Thoracic aorta (tissue), 2 donors: ENCODE measurements around the gene MS4A4E. TPM values are rescaled to one million over a fixed set of nuclear protein-coding genes. Genes with fewer than 3 reads are reported as not detected.
"Not testable (repeated sequence)": the region's sequence is repeated elsewhere in the genome, so short reads cannot be mapped to it uniquely, and the experiment has no call there.

ENCODE experiments used
- ATAC-seq: fragments of 150-250 bp; one replicate; pipeline ENCODE4 v1.8.0; 2017; ENCODE audit warnings: low read depth; ENCODE audit not compliant: insufficient number of reproducible peaks, low FRiP score
- DNase-seq: peaks from one replicate; pipeline ENCODE4 v3.0.0-alpha.2; 2020; ENCODE audit warnings: low spot score
- H3K27ac ChIP-seq, 2 donors: fragments of 200-600 bp; sonication (generic); 1 replicate in 1 of 2; 2 replicates in 1 of 2; pipeline ENCODE4 v1.5.1; 2016; ENCODE audit warnings: mild to moderate bottlenecking in 2 of 2, moderate library complexity in 2 of 2
- H3K27me3 ChIP-seq: fragments of 200-600 bp; sonication (generic); replicated peaks from 2 replicates; pipeline ENCODE4 v1.6.0; 2016; ENCODE audit warnings: mild to moderate bottlenecking; ENCODE audit not compliant: insufficient read depth
- H3K36me3 ChIP-seq: fragments of 200-600 bp; sonication (generic); one replicate; pipeline ENCODE4 v1.5.1; 2016
- H3K4me1 ChIP-seq, 2 donors: fragments of 200-600 bp; sonication (generic); 1 replicate in 1 of 2; 2 replicates in 1 of 2; pipeline versions ENCODE4 v1.5.1 to v1.6.0; 2016; ENCODE audit warnings: low read depth in 2 of 2, mild to moderate bottlenecking in 1 of 2; ENCODE audit not compliant: control insufficient read depth in 1 of 2
- H3K4me3 ChIP-seq: fragments of 200-600 bp; sonication (generic); 2 replicates; pipeline ENCODE4 v1.5.1; 2016; ENCODE audit warnings: mild to moderate bottlenecking
- H3K9me3 ChIP-seq: fragments of 200-600 bp; sonication (generic); 2 replicates; pipeline ENCODE4 v1.5.1; 2016
- CTCF ChIP-seq: fragments of 200-600 bp; sonication (generic); IDR thresholded peaks from one replicate; pipeline ENCODE4 v1.5.1; 2019; ENCODE audit warnings: antibody characterized with exemption
- total RNA-seq, 2 donors: library from RNA; depleted of rRNA; stranded (reverse); fragments of >200 nt; gene quantifications; one replicate each; pipeline versions ENCODE4 v1.1.0 to v1.2.3, GENCODE V29; 2016

MS4A4E gene
- total RNA-seq, 2 donors from 2014 or later: 1.1 to 13.9 TPM

GRCh38 chr11:60158636-60159035 is 84.3 kb downstream of the MS4A4E start:
- H3K4me3 ChIP-seq: no peak overlapping the region
- no peaks in the 10 kb centered on the region for H3K27me3 ChIP-seq
- no peaks in the 10 kb centered on the region for H3K9me3 ChIP-seq
- DNase-seq (no peak), ATAC-seq (no peak)
- no peaks in the 10 kb centered on the region for H3K36me3 ChIP-seq
- no peak for TF ChIP-seq CTCF
- no peaks in the 10 kb centered on the region for H3K4me1 ChIP-seq
- H3K27ac ChIP-seq: no peak overlapping the region

DNA sequence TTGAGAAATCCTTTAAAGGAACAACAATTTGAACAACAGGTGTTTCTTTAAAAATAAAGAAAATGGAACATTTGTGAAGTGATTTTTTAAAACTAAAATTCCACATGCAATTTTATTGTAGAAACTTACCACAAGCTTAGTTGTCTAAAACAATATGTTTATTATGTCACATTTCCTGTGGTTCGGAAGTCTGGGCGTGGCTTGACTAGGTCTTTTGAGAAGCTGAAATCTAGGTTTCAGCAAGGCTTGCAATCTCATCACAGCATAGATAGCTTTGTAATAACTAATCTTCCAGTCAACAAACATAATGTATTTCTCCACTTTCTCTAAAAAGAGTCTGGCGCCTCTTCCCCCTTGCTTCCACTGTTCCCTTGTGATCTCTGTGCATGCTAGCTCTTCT is 87.0 kb downstream of the MS4A4E start:
- no peak for DNase-seq
- no peaks in the 10 kb centered on the region for H3K36me3 ChIP-seq
- H3K4me1 ChIP-seq: no peaks in the 10 kb centered on the region
- no peak overlapping the region for H3K27ac ChIP-seq
- H3K27me3 ChIP-seq: no peaks in the 10 kb centered on the region
- ATAC-seq: no peak
- no peak overlapping the region for H3K4me3 ChIP-seq
- H3K9me3 ChIP-seq: no peaks in the 10 kb centered on the region
- no peak for TF ChIP-seq CTCF

- H3K4me3 ChIP-seq, ATAC-seq, H3K27me3 ChIP-seq, H3K27ac ChIP-seq, DNase-seq, H3K36me3 ChIP-seq, H3K4me1 ChIP-seq, H3K9me3 ChIP-seq: not testable (repeated sequence)
Observed at GRCh38 chr11:60152727-60153126, 90.2 kb downstream of the MS4A4E start.

- Histone ChIP-seq H3K4me1 (no peaks in the 10 kb centered on the region), H3K9me3 (no peaks in the 10 kb centered on the region), H3K4me3 (no peak overlapping the region), H3K27ac (no peak overlapping the region), H3K27me3 (no peaks in the 10 kb centered on the region), H3K36me3 (no peaks in the 10 kb centered on the region)
- TF ChIP-seq CTCF: no peak
- no peak for DNase-seq
- no peak for ATAC-seq
Observed at GRCh38 chr11:60150279-60150678, 92.7 kb downstream of the MS4A4E start.

Other genes starting within 250 kb of the MS4A4E start
- not detected for gene OOSP4B, start 226.0 kb downstream of the MS4A4E start, total RNA-seq
- gene OOSP2, start 202.7 kb downstream of the MS4A4E start, total RNA-seq: not detected
- not detected for gene MS4A3, start 186.5 kb downstream of the MS4A4E start, total RNA-seq
- 1 to 10 TPM; 1.1 to 5.9 TPM for gene MS4A2, start 154.5 kb downstream of the MS4A4E start, total RNA-seq
- 100 to 1,000 TPM; 111 to 162 TPM for gene MS4A6A, start 60.1 kb downstream of the MS4A4E start, total RNA-seq
- 10 to 100 TPM; 44.9 to 63.7 TPM for gene MS4A4A, start 37.5 kb upstream of the MS4A4E start, total RNA-seq
- gene MS4A6E, start 84.1 kb upstream of the MS4A4E start, total RNA-seq: not detected
- gene MS4A7, start 135.4 kb upstream of the MS4A4E start, total RNA-seq: 10 to 100 TPM; 41.8 to 81.8 TPM
- 1 to 10 TPM; 1.5 to 6.3 TPM for gene MS4A14, start 153.3 kb upstream of the MS4A4E start, total RNA-seq
- gene MS4A5, start 186.4 kb upstream of the MS4A4E start, total RNA-seq: not detected
- under 1 TPM in 1 of 2 donors, not detected in 1; 0.35 TPM for gene MS4A1, start 212.7 kb upstream of the MS4A4E start, total RNA-seq
- not detected for gene MS4A12, start 249.6 kb upstream of the MS4A4E start, total RNA-seq